B cell (primary cell): ENCODE data around the gene NRL.

Experiments used
- CTCF ChIP-seq: fragments of 200-600 bp; IDR thresholded peaks from one replicate; pipeline ENCODE4 v1.8.0; 2022; ENCODE audit warnings: antibody characterized with exemption, mild to moderate bottlenecking
- EZH2 ChIP-seq: IDR thresholded peaks from 2 replicates; pipeline ENCODE4 v1.6.1; 2012; ENCODE audit warnings: borderline replicate concordance, low read depth, mild to moderate bottlenecking, moderate library complexity, low read length; ENCODE audit not compliant: insufficient read depth, poor library complexity, severe bottlenecking

- no peak for TF ChIP-seq CTCF
- no peak for TF ChIP-seq EZH2
These were observed 36.6 kb downstream of the NRL start for GRCh38 chr14:24078146-24078545.
